Endothelial cell (in vitro differentiated cells): ENCODE data around the gene BMPR1B. TPM values are rescaled to one million over a fixed set of nuclear protein-coding genes. Genes with fewer than 3 reads are reported as not detected.
A peak's percentile ranks its signal among the peaks of the same experiment; 100 is the strongest.

Experiments used
- DNase-seq: peaks from one replicate; pipeline ENCODE4 v3.0.0; 2021; ENCODE audit warnings: low spot score
- H3K27ac Mint-ChIP-seq: one replicate; pipeline ENCODE4 v1.8.0; 2021; ENCODE audit warnings: mixed read lengths, inconsistent platforms; ENCODE audit not compliant: unreplicated experiment
- H3K27me3 Mint-ChIP-seq: one replicate; pipeline ENCODE4 v1.8.0; 2021; ENCODE audit warnings: mild to moderate bottlenecking, moderate library complexity, mixed read lengths, inconsistent platforms; ENCODE audit not compliant: unreplicated experiment
- H3K36me3 Mint-ChIP-seq: one replicate; pipeline ENCODE4 v1.8.0; 2021; ENCODE audit warnings: mild to moderate bottlenecking, low read depth, mixed read lengths, inconsistent platforms; ENCODE audit not compliant: unreplicated experiment
- H3K4me1 Mint-ChIP-seq: one replicate; pipeline ENCODE4 v1.8.0; 2021; ENCODE audit warnings: mild to moderate bottlenecking, mixed read lengths, inconsistent platforms; ENCODE audit not compliant: unreplicated experiment
- H3K4me3 Mint-ChIP-seq: one replicate; pipeline ENCODE4 v1.8.0; 2021; ENCODE audit warnings: mild to moderate bottlenecking, mixed read lengths, inconsistent platforms; ENCODE audit not compliant: unreplicated experiment
- H3K9me3 Mint-ChIP-seq: one replicate; pipeline ENCODE4 v1.8.0; 2021; ENCODE audit warnings: mixed read lengths, inconsistent platforms; ENCODE audit not compliant: unreplicated experiment
- CTCF ChIP-seq: fragments of 200-600 bp; sonication (generic); IDR thresholded peaks from one replicate; pipeline ENCODE4 v1.5.0; 2021; ENCODE audit warnings: antibody characterized with exemption; ENCODE audit not compliant: unreplicated experiment
- total RNA-seq: library from RNA; stranded (reverse); fragmentation: NEBNext Ultra II Directional; extraction: Animal tissue kit (Norgen Biotek cat#: 25700); gene quantifications from one replicate; pipeline ENCODE4 v1.2.1, GENCODE V29; 2021; ENCODE audit not compliant: unreplicated experiment

Gene BMPR1B
- total RNA-seq, 1 donor from 2014 or later = 5.4 TPM

GRCh38 chr4:94889523-94889922 is 131.8 kb downstream of the BMPR1B start:
- no peak overlapping the region for H3K27ac Mint-ChIP-seq
- DNase-seq = no peak
- no peaks in the 10 kb centered on the region for H3K9me3 Mint-ChIP-seq
- H3K4me1 Mint-ChIP-seq = peaks cover 16% of the 10 kb centered on the region
- no peaks in the 10 kb centered on the region for H3K36me3 Mint-ChIP-seq
- no peak for TF ChIP-seq CTCF
- no peaks in the 10 kb centered on the region for H3K27me3 Mint-ChIP-seq
- H3K4me3 Mint-ChIP-seq = no peak overlapping the region

GRCh38 chr4:94889946-94890345 is 132.2 kb downstream of the BMPR1B start:
- Mint-ChIP-seq H3K36me3 (no peaks in the 10 kb centered on the region), H3K4me3 (no peak overlapping the region), H3K9me3 (no peaks in the 10 kb centered on the region), H3K27ac (peak overlapping the region; percentile 49), H3K4me1 (peaks cover 16% of the 10 kb centered on the region), H3K27me3 (no peaks in the 10 kb centered on the region)
- no peak for DNase-seq
- TF ChIP-seq CTCF = no peak

- no peak for DNase-seq
- H3K4me1 Mint-ChIP-seq = peaks cover 16% of the 10 kb centered on the region
- no peaks in the 10 kb centered on the region for H3K36me3 Mint-ChIP-seq
- H3K4me3 Mint-ChIP-seq = no peak overlapping the region
- H3K27ac Mint-ChIP-seq = no peak overlapping the region
- TF ChIP-seq CTCF = no peak
- no peaks in the 10 kb centered on the region for H3K27me3 Mint-ChIP-seq
- no peaks in the 10 kb centered on the region for H3K9me3 Mint-ChIP-seq
Observed at GRCh38 chr4:94890579-94890978, 132.8 kb downstream of the BMPR1B start.

- Mint-ChIP-seq H3K27ac (no peak overlapping the region), H3K4me3 (no peak overlapping the region), H3K4me1 (peaks cover 12% of the 10 kb centered on the region), H3K36me3 (no peaks in the 10 kb centered on the region), H3K9me3 (no peaks in the 10 kb centered on the region), H3K27me3 (no peaks in the 10 kb centered on the region)
- TF ChIP-seq CTCF = no peak
- DNase-seq = no peak
Observed at GRCh38 chr4:94892051-94892450, 134.3 kb downstream of the BMPR1B start.

- no peaks in the 10 kb centered on the region for H3K27me3 Mint-ChIP-seq
Observed at GRCh38 chr4:94895081-94895480, 137.3 kb downstream of the BMPR1B start.

More at GRCh38 chr4:94895081-94895480, 137.3 kb downstream of the BMPR1B start:
- H3K27ac Mint-ChIP-seq = no peak overlapping the region
- no peak overlapping the region for H3K4me3 Mint-ChIP-seq
- H3K4me1 Mint-ChIP-seq = peaks cover under 1% of the 10 kb centered on the region
- DNase-seq = no peak
- no peaks in the 10 kb centered on the region for H3K36me3 Mint-ChIP-seq
- no peak for TF ChIP-seq CTCF
- no peaks in the 10 kb centered on the region for H3K9me3 Mint-ChIP-seq
